K562 (cell line): ENCODE data around the gene SORT1. TPM values are rescaled to one million over a fixed set of nuclear protein-coding genes. Genes with fewer than 3 reads are reported as not detected.
A peak's percentile ranks its signal among the peaks of the same experiment; 100 is the strongest.

ENCODE experiments used
- BRD4 ChIP-seq: fragments of 200-600 bp; sonication (generic); IDR thresholded peaks from 2 replicates; pipeline ENCODE4 v1.6.1; 2017; ENCODE audit warnings: inconsistent platforms
- CBFB ChIP-seq: sonication (generic); formaldehyde crosslinking; IDR thresholded peaks from 2 replicates; pipeline ENCODE4 v1.4.0; 2020; ENCODE audit warnings: mild to moderate bottlenecking, missing genetic modification reagents
- GTF2F1 ChIP-seq: IDR thresholded peaks from 2 replicates; pipeline ENCODE4 v1.6.1; 2011; ENCODE audit warnings: low read depth, low read length, improper control_type of control experiment
- HDAC2 ChIP-seq: fragments of 450-650 bp; IDR thresholded peaks from 2 replicates; pipeline ENCODE4 v1.6.1; 2016; ENCODE audit warnings: mild to moderate bottlenecking
- KAT8 ChIP-seq: fragments of 450-650 bp; IDR thresholded peaks from 2 replicates; pipeline ENCODE4 v1.6.1; 2016; ENCODE audit warnings: low read depth, mild to moderate bottlenecking
- MCM5 ChIP-seq: fragments of 450-650 bp; IDR thresholded peaks from 2 replicates; pipeline ENCODE4 v1.6.1; 2016; ENCODE audit warnings: low read depth
- MIER1 ChIP-seq: fragments of 450-650 bp; IDR thresholded peaks from 2 replicates; pipeline ENCODE4 v1.6.1; 2016; ENCODE audit warnings: antibody characterized with exemption, mild to moderate bottlenecking, low read depth
- NEUROD1 ChIP-seq: fragments of 150-350 bp; IDR thresholded peaks from 2 replicates; pipeline ENCODE4 v1.6.1; 2014; ENCODE audit warnings: borderline replicate concordance, low read length, low read depth; ENCODE audit not compliant: partially characterized antibody
- RFX5 ChIP-seq: IDR thresholded peaks from 2 replicates; pipeline ENCODE4 v1.6.1; 2011; ENCODE audit warnings: low read depth, mild to moderate bottlenecking, improper control_type of control experiment, low read length
- SMARCC2 ChIP-seq: fragments of 450-650 bp; IDR thresholded peaks from 2 replicates; pipeline ENCODE4 v1.6.1; 2017; ENCODE audit warnings: antibody characterized with exemption, moderate library complexity, mild to moderate bottlenecking, low read depth
- SOX6 ChIP-seq: fragments of 450-650 bp; IDR thresholded peaks from 2 replicates; pipeline ENCODE4 v1.6.1; 2014; ENCODE audit warnings: mild to moderate bottlenecking
- TAF7 ChIP-seq: fragments of 450-650 bp; IDR thresholded peaks from 2 replicates; pipeline ENCODE4 v1.6.1; 2016; ENCODE audit warnings: missing genetic modification characterization, missing compliant biosample characterization
- XRCC3 ChIP-seq: fragments of 450-650 bp; IDR thresholded peaks from 2 replicates; pipeline ENCODE4 v1.6.1; 2017; ENCODE audit warnings: mild to moderate bottlenecking, moderate library complexity
- YBX1 ChIP-seq: fragments of 450-650 bp; IDR thresholded peaks from 2 replicates; pipeline ENCODE4 v1.7.1; 2016; ENCODE audit warnings: mild to moderate bottlenecking
- ZBTB43 ChIP-seq: sonication (generic); formaldehyde crosslinking; IDR thresholded peaks from 2 replicates; pipeline ENCODE4 v1.8.0; 2023; ENCODE audit warnings: mild to moderate bottlenecking, missing genetic modification reagents
- ZNF217 ChIP-seq: sonication (generic); formaldehyde crosslinking; IDR thresholded peaks from 2 replicates; pipeline ENCODE4 v1.8.0; 2022; ENCODE audit warnings: mild to moderate bottlenecking, missing genetic modification reagents
- ZNF584 ChIP-seq: fragments of 200-800 bp; sonication (Bioruptor generic); IDR thresholded peaks from 2 replicates; pipeline ENCODE4 v1.6.1; 2016; ENCODE audit warnings: low read depth, mild to moderate bottlenecking, missing genetic modification characterization, missing compliant biosample characterization
- ZNF79 ChIP-seq: fragments of 250-450 bp; sonication (Bioruptor Pico); IDR thresholded peaks from 2 replicates; pipeline ENCODE4 v1.4.0; 2020; ENCODE audit warnings: low read depth, mild to moderate bottlenecking, moderate library complexity
- polyA plus RNA-seq, 8 experiments: library from polyadenylated mRNA; depleted of rRNA in 4 of 8; stranded (reverse) in 5 of 8; unstranded in 3 of 8; fragments of >200 nt; fragmentation: Nextera tagmentation in 2 of 8; fragmentation: Illumina TruSeq in 1 of 8; extraction: Ambion mirVana in 2 of 8; extraction: Trizol in 1 of 8; gene quantifications; 2 replicates each; pipeline versions ENCODE4 v1.2.1 to v1.2.3, GENCODE V29; 2011 to 2014; ENCODE audit warnings: inconsistent platforms in 1 of 8, missing spikeins in 1 of 8
- total RNA-seq, 7 experiments: library from RNA; depleted of rRNA in 6 of 7; stranded (reverse); fragments of >200 nt in 6 of 7; fragmentation: Illumina TruSeq in 2 of 7; extraction: Trizol in 2 of 7; gene quantifications; 2 replicates each; pipeline versions ENCODE4 v1.2.1 to v1.2.3, GENCODE V29; 2011 to 2021; ENCODE audit warnings: low replicate concordance in 1 of 7
- TF ChIP-seq, protein P1 (sequence below): fragments of 150-350 bp; IDR thresholded peaks from 2 replicates; pipeline ENCODE4 v1.6.1; 2014; ENCODE audit warnings: low read depth, mild to moderate bottlenecking, low read length, borderline replicate concordance
- TF ChIP-seq, protein P2 (sequence below): fragments of 250-450 bp; sonication (Bioruptor Pico); IDR thresholded peaks from 2 replicates; pipeline ENCODE4 v1.8.0; 2021; ENCODE audit warnings: borderline replicate concordance, mild to moderate bottlenecking, moderate library complexity; ENCODE audit not compliant: poor library complexity, severe bottlenecking
- TF ChIP-seq, protein P3 (sequence below), 2 experiments: IDR thresholded peaks; 2 replicates each; pipeline ENCODE4 v1.6.1; 2011; ENCODE audit warnings: borderline replicate concordance in 1 of 2, control low read depth in 1 of 2, low read depth in 1 of 2, low read length in 1 of 2, mild to moderate bottlenecking in 1 of 2, mixed read lengths in 1 of 2, moderate library complexity in 1 of 2; ENCODE audit not compliant: insufficient read depth in 1 of 2, insufficient read length in 1 of 2, poor library complexity in 1 of 2, severe bottlenecking in 1 of 2; ENCODE audit errors: extremely low read depth in 1 of 2
- TF ChIP-seq, protein P4 (sequence below): fragments of 250-450 bp; sonication (Bioruptor Pico); IDR thresholded peaks from 2 replicates; pipeline ENCODE4 v1.8.0; 2022; ENCODE audit warnings: inconsistent platforms, mild to moderate bottlenecking, moderate library complexity, borderline replicate concordance

The SORT1 gene
- total and polyA plus RNA-seq, 9 of the 15 experiments (the other 6 are each of a cell fraction or from before 2014, with no cell fraction given) = 27.4 to 112 (median 65.0) TPM

DNA sequence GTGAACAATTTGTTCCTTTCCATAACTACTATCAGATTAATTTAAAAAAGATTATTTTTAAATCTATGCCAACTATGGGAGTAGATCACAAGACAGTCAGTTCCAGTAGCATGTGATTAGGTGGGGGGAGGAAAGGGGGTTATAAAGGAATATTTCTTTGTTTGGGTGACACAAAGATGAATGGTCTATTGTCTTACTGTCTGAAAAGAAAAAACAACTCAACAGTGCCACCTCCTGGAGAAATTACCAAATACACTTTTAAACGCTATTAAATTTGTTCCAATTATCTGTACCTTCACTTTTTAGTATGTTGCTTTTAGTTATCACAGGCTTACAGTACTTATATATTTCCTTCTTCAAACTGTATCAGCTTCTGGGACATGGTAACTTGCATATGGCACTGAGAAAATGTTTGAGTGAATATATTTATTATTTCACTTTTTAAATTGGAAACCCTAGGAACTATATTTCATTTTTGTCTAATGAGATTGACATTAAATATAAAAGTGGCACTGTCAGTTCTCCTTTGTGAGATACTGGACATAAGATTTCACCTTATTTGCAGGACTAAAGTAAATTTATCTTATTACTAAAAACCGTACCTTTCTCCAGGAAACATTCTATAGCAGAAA, 1.7 kb upstream of the SORT1 start (continued):
- TF ChIP-seq RFX5 (no peak), ZNF217 (no peak), HDAC2 (no peak), ZBTB43 (CRISPR knock-in tag) (no peak), GTF2F1 (no peak), KAT8 (no peak), ZNF79 (no peak), ZNF584 (CRISPR knock-in tag) (no peak), XRCC3 (no peak), MCM5 (no peak), BRD4 (no peak), YBX1 (no peak), NEUROD1 (no peak), SMARCC2 (no peak), CBFB (CRISPR knock-in tag) (no peak), MIER1 (no peak), SOX6 (peak; percentile 99), TAF7 (tag) (no peak)
- TF ChIP-seq, protein P1, sequence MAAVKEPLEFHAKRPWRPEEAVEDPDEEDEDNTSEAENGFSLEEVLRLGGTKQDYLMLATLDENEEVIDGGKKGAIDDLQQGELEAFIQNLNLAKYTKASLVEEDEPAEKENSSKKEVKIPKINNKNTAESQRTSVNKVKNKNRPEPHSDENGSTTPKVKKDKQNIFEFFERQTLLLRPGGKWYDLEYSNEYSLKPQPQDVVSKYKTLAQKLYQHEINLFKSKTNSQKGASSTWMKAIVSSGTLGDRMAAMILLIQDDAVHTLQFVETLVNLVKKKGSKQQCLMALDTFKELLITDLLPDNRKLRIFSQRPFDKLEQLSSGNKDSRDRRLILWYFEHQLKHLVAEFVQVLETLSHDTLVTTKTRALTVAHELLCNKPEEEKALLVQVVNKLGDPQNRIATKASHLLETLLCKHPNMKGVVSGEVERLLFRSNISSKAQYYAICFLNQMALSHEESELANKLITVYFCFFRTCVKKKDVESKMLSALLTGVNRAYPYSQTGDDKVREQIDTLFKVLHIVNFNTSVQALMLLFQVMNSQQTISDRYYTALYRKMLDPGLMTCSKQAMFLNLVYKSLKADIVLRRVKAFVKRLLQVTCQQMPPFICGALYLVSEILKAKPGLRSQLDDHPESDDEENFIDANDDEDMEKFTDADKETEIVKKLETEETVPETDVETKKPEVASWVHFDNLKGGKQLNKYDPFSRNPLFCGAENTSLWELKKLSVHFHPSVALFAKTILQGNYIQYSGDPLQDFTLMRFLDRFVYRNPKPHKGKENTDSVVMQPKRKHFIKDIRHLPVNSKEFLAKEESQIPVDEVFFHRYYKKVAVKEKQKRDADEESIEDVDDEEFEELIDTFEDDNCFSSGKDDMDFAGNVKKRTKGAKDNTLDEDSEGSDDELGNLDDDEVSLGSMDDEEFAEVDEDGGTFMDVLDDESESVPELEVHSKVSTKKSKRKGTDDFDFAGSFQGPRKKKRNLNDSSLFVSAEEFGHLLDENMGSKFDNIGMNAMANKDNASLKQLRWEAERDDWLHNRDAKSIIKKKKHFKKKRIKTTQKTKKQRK = no peak
- TF ChIP-seq, protein P2, sequence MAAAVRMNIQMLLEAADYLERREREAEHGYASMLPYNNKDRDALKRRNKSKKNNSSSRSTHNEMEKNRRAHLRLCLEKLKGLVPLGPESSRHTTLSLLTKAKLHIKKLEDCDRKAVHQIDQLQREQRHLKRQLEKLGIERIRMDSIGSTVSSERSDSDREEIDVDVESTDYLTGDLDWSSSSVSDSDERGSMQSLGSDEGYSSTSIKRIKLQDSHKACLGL (CRISPR knock-in tag) = no peak
- TF ChIP-seq, protein P3, sequence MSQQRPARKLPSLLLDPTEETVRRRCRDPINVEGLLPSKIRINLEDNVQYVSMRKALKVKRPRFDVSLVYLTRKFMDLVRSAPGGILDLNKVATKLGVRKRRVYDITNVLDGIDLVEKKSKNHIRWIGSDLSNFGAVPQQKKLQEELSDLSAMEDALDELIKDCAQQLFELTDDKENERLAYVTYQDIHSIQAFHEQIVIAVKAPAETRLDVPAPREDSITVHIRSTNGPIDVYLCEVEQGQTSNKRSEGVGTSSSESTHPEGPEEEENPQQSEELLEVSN (IDR thresholded peaks at IDR 0.05; ENCODE audit: borderline replicate concordance in 1 of 2, extremely low read depth in 1 of 2, insufficient read depth in 1 of 2, insufficient read length in 1 of 2, low read depth in 1 of 2, low read length in 1 of 2, poor library complexity in 1 of 2, severe bottlenecking in 1 of 2) = no peak
- TF ChIP-seq, protein P4, sequence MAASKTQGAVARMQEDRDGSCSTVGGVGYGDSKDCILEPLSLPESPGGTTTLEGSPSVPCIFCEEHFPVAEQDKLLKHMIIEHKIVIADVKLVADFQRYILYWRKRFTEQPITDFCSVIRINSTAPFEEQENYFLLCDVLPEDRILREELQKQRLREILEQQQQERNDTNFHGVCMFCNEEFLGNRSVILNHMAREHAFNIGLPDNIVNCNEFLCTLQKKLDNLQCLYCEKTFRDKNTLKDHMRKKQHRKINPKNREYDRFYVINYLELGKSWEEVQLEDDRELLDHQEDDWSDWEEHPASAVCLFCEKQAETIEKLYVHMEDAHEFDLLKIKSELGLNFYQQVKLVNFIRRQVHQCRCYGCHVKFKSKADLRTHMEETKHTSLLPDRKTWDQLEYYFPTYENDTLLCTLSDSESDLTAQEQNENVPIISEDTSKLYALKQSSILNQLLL (CRISPR knock-in tag) = no peak
